SK-N-SH (cell line): ENCODE results near the gene LY6G5C. TPM values are rescaled to one million over a fixed set of nuclear protein-coding genes. Genes with fewer than 3 reads are reported as not detected.
A peak's percentile ranks its signal among the peaks of the same experiment; 100 is the strongest.

Source experiments
- CTCF ChIA-PET: fragments of 300-600, 350-600 bp; formaldehyde crosslinking; extraction: SDS; loops from one replicate; lab custom pipeline; 2021; lab: Yijun Ruan, JAX
- POLR2A ChIA-PET: fragments of 350-600 bp; sonication (Branson Sonifier 250); formaldehyde crosslinking; extraction: SDS; loops from one replicate; lab custom pipeline; 2020; ENCODE audit warnings: antibody characterized with exemption, inconsistent platforms; lab: Yijun Ruan, JAX
- DNase-seq: peaks from one replicate; pipeline ENCODE4 v3.0.0; 2012
- H2AFZ ChIP-seq: fragments of 200-600 bp; sonication (generic); 2 replicates; pipeline ENCODE4 v1.8.1; 2016; ENCODE audit warnings: antibody characterized with exemption, mild to moderate bottlenecking, low read depth
- H3F3A ChIP-seq: fragments of 200-600 bp; sonication (generic); replicated peaks from 2 replicates; pipeline ENCODE3; 2016; ENCODE audit warnings: antibody characterized with exemption, mild to moderate bottlenecking; ENCODE audit not compliant: insufficient read depth
- H3K27ac ChIP-seq, 2 experiments: fragments of 200-500 bp in 1 of 2; fragments of 200-600 bp in 1 of 2; sonication (Bioruptor generic) in 1 of 2; sonication (generic), shearing (Covaris generic) in 1 of 2; 2 replicates each; pipeline versions ENCODE4 v1.5.1 to v1.6.1; 2014 to 2016; ENCODE audit warnings: low read depth in 2 of 2, inconsistent platforms in 1 of 2, low read length in 1 of 2, mild to moderate bottlenecking in 1 of 2, mixed read lengths in 1 of 2
- H3K27me3 ChIP-seq: fragments of 200-600 bp; sonication (generic), shearing (Covaris generic); 2 replicates; pipeline ENCODE4 v1.6.1; 2016; ENCODE audit warnings: mixed run types; ENCODE audit not compliant: insufficient read depth
- H3K36me3 ChIP-seq, 2 experiments: fragments of 200-500 bp in 1 of 2; fragments of 200-600 bp in 1 of 2; sonication (Bioruptor generic) in 1 of 2; sonication (generic) in 1 of 2; replicated peaks in 1 of 2; 2 replicates each; pipeline versions ENCODE3 to v1.5.1; 2014 to 2016; ENCODE audit warnings: low read length in 1 of 2, mild to moderate bottlenecking in 1 of 2; ENCODE audit not compliant: insufficient read depth in 2 of 2, control insufficient read depth in 1 of 2
- H3K4me1 ChIP-seq, 2 experiments: fragments of 200-500 bp in 1 of 2; fragments of 200-600 bp in 1 of 2; sonication (Bioruptor generic) in 1 of 2; sonication (generic), shearing (Covaris generic) in 1 of 2; 2 replicates each; pipeline versions ENCODE4 v1.5.1 to v1.6.1; 2014 to 2016; ENCODE audit warnings: low read depth in 1 of 2, low read length in 1 of 2, mixed run types in 1 of 2; ENCODE audit not compliant: insufficient read depth in 2 of 2, control insufficient read depth in 1 of 2
- H3K4me2 ChIP-seq: fragments of 200-600 bp; sonication (generic), shearing (Covaris generic); 2 replicates; pipeline ENCODE4 v1.6.1; 2017; ENCODE audit warnings: mixed run types
- H3K4me3 ChIP-seq, 2 experiments: fragments of 200-500 bp in 1 of 2; fragments of 200-600 bp in 1 of 2; sonication (Bioruptor generic) in 1 of 2; sonication (generic), shearing (Covaris generic) in 1 of 2; 2 replicates each; pipeline versions ENCODE4 v1.5.1 to v1.8.1; 2014 to 2016; ENCODE audit warnings: low read depth in 2 of 2, inconsistent platforms in 1 of 2, low read length in 1 of 2, mild to moderate bottlenecking in 1 of 2, mixed read lengths in 1 of 2, moderate library complexity in 1 of 2
- H3K79me2 ChIP-seq: fragments of 200-600 bp; sonication (generic); 2 replicates; pipeline ENCODE4 v1.8.1; 2017; ENCODE audit warnings: mild to moderate bottlenecking; ENCODE audit not compliant: insufficient read depth
- H3K9ac ChIP-seq: fragments of 200-600 bp; sonication (generic); 2 replicates; pipeline ENCODE4 v1.6.1; 2017; ENCODE audit warnings: mixed run types
- H3K9me2 ChIP-seq: fragments of 200-600 bp; sonication (generic); 2 replicates; pipeline ENCODE4 v1.6.1; 2017; ENCODE audit warnings: mixed run types
- H3K9me3 ChIP-seq: fragments of 200-600 bp; sonication (generic); 2 replicates; pipeline ENCODE4 v1.6.1; 2017; ENCODE audit warnings: mixed run types, mild to moderate bottlenecking, moderate library complexity
- H4K20me1 ChIP-seq: fragments of 200-600 bp; sonication (generic); 2 replicates; pipeline ENCODE4 v1.6.1; 2017; ENCODE audit warnings: mild to moderate bottlenecking, mixed run types; ENCODE audit not compliant: insufficient read depth
- CTCF ChIP-seq: fragments of 200-600 bp; sonication (generic); IDR thresholded peaks from 2 replicates; pipeline ENCODE4 v1.6.1; 2017; ENCODE audit warnings: antibody characterized with exemption, mild to moderate bottlenecking, moderate library complexity
- FOSL2 ChIP-seq: IDR thresholded peaks from 2 replicates; pipeline ENCODE4 v1.4.0; 2012; ENCODE audit warnings: low read depth, mild to moderate bottlenecking, moderate library complexity, borderline replicate concordance
- FOXM1 ChIP-seq: IDR thresholded peaks from 2 replicates; pipeline ENCODE4 v1.4.0; 2012; ENCODE audit warnings: low read depth, mild to moderate bottlenecking
- MEF2A ChIP-seq: IDR thresholded peaks from 2 replicates; pipeline ENCODE4 v1.4.0; 2012; ENCODE audit warnings: low read depth, borderline replicate concordance
- NFIC ChIP-seq: IDR thresholded peaks from 2 replicates; pipeline ENCODE4 v1.4.0; 2012; ENCODE audit warnings: borderline replicate concordance
- SMC3 ChIP-seq: IDR thresholded peaks from 2 replicates; pipeline ENCODE4 v1.6.1; 2012; ENCODE audit warnings: low read depth, low read length, improper control_type of control experiment
- ZBTB33 ChIP-seq: IDR thresholded peaks from 2 replicates; pipeline ENCODE4 v1.4.0; 2012; ENCODE audit warnings: low read depth, borderline replicate concordance
- WGBS: methylation state at CpG from one replicate; pipeline ENCODE4 v1.1.6; 2017; ENCODE audit warnings: low lambda C conversion rate; 5-methylcytosine and 5-hydroxymethylcytosine counted together
- polyA plus RNA-seq, 3 experiments: library from polyadenylated mRNA; depleted of rRNA; stranded (reverse); fragments of >200 nt; gene quantifications; 2 replicates each; pipeline ENCODE4 v1.2.3, GENCODE V29; 2012

Gene LY6G5C
- polyA plus RNA-seq, 1 of the 3 experiments (the other 2 are of a cell fraction) = 1.1 TPM

- TF ChIP-seq ZBTB33 = no peak
Observed at GRCh38 chr6:31658983-31659648, 21.8 kb downstream of the LY6G5C start (continued).

GRCh38 chr6:31658158-31658688 lies 22.6 kb downstream of the LY6G5C start:
- Histone ChIP-seq H3K4me1 (peaks cover 13 to 27% of the 10 kb centered on the region in 2 experiments; a peak in 2 of 4 replicates), H4K20me1 (peaks cover 8% of the 10 kb centered on the region; the same call in 1 of the 2 replicates)
- POLR2A ChIA-PET = interaction anchor here (0.7 kb wide), 1 partner anchor 13 kb away, joined by 3 read pairs; no protein-coding TSS in a partner anchor
- TF ChIP-seq SMC3 (no peak), CTCF (no peak), FOXM1 (no peak), FOSL2 (no peak), NFIC (no peak), MEF2A (no peak)
- TF ChIP-seq, all 33 proteins: peak for 0
- H3K4me2 ChIP-seq = peak overlapping the region; percentile 97
- H3K4me3 ChIP-seq = no peak overlapping the region
- no peaks in the 10 kb centered on the region for H3K9me3 ChIP-seq
- peaks cover 83% of the 10 kb centered on the region for H3K79me2 ChIP-seq
- H3K9ac ChIP-seq = no peak overlapping the region
- no peak for DNase-seq
- H3K9me2 ChIP-seq = no peaks in the 10 kb centered on the region
- CTCF ChIA-PET = interaction anchor here (0.5 to 1.4 kb wide), 4 partner anchors 14 to 70 kb away, joined by 3 to 4 read pairs (median 3); no protein-coding TSS in a partner anchor
- 97% methylated on average over 4 of the region's 4 CpGs for WGBS
- no peaks in the 10 kb centered on the region for H3K27me3 ChIP-seq
- peaks cover 28% of the 10 kb centered on the region for H3F3A ChIP-seq
- peaks cover 8 to 12% of the 10 kb centered on the region in 2 experiments for H3K36me3 ChIP-seq
- H2AFZ ChIP-seq = no peak overlapping the region
- H3K27ac ChIP-seq = no peak overlapping the region
